Neural progenitor cell (in vitro differentiated cells): ENCODE measurements around the gene TVP23B.
"Not testable (repeated sequence)": the region's sequence is repeated elsewhere in the genome, so short reads cannot be mapped to it uniquely, and the experiment has no call there.

Experiments
- CTCF ChIP-seq: fragments of 200-600 bp; sonication (generic); IDR thresholded peaks from 2 replicates; pipeline ENCODE4 v1.5.1; 2017; ENCODE audit warnings: antibody characterized with exemption, mild to moderate bottlenecking
- EZH2 ChIP-seq: fragments of 200-600 bp; sonication (generic); IDR thresholded peaks from 2 replicates; pipeline ENCODE4 v1.6.1; 2017; ENCODE audit warnings: antibody characterized with exemption, mild to moderate bottlenecking, moderate library complexity
- EZH2phosphoT487 ChIP-seq: fragments of 200-600 bp; sonication (generic); IDR thresholded peaks from 2 replicates; pipeline ENCODE4 v1.6.1; 2017; ENCODE audit warnings: antibody characterized with exemption

GRCh38 chr17:18815924-18816323 lies 34.9 kb downstream of the TVP23B start:
- not testable (repeated sequence) for TF ChIP-seq CTCF, EZH2, EZH2phosphoT487
